OCI-LY3 (cell line): ENCODE results near the gene TNFRSF21.

ENCODE experiments used
- H2AFZ ChIP-seq: fragments of 200-600, 300-600 bp; shearing (Covaris generic); 2 replicates; pipeline ENCODE4 v1.6.0; 2014; ENCODE audit warnings: antibody characterized with exemption, low read depth, low read length
- H3K27ac ChIP-seq: fragments of 200-600, 300-600 bp; sonication (generic); 2 replicates; pipeline ENCODE4 v1.5.1; 2014; ENCODE audit warnings: mild to moderate bottlenecking, low read length, moderate library complexity, mixed read lengths
- H3K27me3 ChIP-seq: fragments of 200-600, 300-600 bp; sonication (generic); 2 replicates; pipeline ENCODE4 v1.6.1; 2014; ENCODE audit warnings: low read depth, low read length, mixed read lengths
- H3K36me3 ChIP-seq: fragments of 200-600, 300-600 bp; sonication (generic); replicated peaks from 2 replicates; pipeline ENCODE3; 2014; ENCODE audit warnings: low read depth, low read length, mixed read lengths
- H3K4me1 ChIP-seq: fragments of 300-600, 200-600 bp; sonication (generic); 2 replicates; pipeline ENCODE4 v1.6.1; 2014; ENCODE audit warnings: low read length, mixed read lengths
- H3K4me2 ChIP-seq: fragments of 200-600, 300-600 bp; sonication (generic); 2 replicates; pipeline ENCODE4 v1.6.1; 2014; ENCODE audit warnings: low read length, mixed read lengths
- H3K4me3 ChIP-seq: fragments of 300-600, 200-600 bp; sonication (generic); 2 replicates; pipeline ENCODE4 v1.5.1; 2014; ENCODE audit warnings: antibody characterized with exemption, mild to moderate bottlenecking, low read length, moderate library complexity
- H3K79me2 ChIP-seq: fragments of 300-600, 200-600 bp; shearing (Covaris generic); 2 replicates; pipeline ENCODE4 v1.6.1; 2014; ENCODE audit warnings: mild to moderate bottlenecking, low read length, mixed read lengths
- H3K9ac ChIP-seq: fragments of 300-600, 200-600 bp; shearing (Covaris generic); 2 replicates; pipeline ENCODE4 v1.6.0; 2014; ENCODE audit warnings: mild to moderate bottlenecking, low read length, moderate library complexity
- H3K9me3 ChIP-seq: fragments of 200-600, 300-600 bp; shearing (Covaris generic); 2 replicates; pipeline ENCODE4 v1.6.1; 2014; ENCODE audit warnings: low read length, mixed read lengths; ENCODE audit not compliant: insufficient read depth
- H4K20me1 ChIP-seq: fragments of 200-600, 300-600 bp; sonication (generic); 2 replicates; pipeline ENCODE4 v1.6.1; 2016; ENCODE audit warnings: low read length, mixed read lengths; ENCODE audit not compliant: insufficient read depth
- EZH2phosphoT487 ChIP-seq: fragments of 200-600 bp; shearing (Covaris generic); IDR thresholded peaks from 2 replicates; pipeline ENCODE4 v1.6.1; 2018; ENCODE audit warnings: antibody characterized with exemption, mixed run types, low read depth
- TF ChIP-seq, protein P1 (sequence below): fragments of 200-600, 300-600 bp; sonication (generic); IDR thresholded peaks from 2 replicates; pipeline ENCODE4 v1.5.1; 2014; ENCODE audit warnings: antibody characterized with exemption, low read length, low read depth

The TNFRSF21 gene

GRCh38 chr6:47203266-47203937 is 106.3 kb downstream of the TNFRSF21 start:
- TF ChIP-seq, protein P1, sequence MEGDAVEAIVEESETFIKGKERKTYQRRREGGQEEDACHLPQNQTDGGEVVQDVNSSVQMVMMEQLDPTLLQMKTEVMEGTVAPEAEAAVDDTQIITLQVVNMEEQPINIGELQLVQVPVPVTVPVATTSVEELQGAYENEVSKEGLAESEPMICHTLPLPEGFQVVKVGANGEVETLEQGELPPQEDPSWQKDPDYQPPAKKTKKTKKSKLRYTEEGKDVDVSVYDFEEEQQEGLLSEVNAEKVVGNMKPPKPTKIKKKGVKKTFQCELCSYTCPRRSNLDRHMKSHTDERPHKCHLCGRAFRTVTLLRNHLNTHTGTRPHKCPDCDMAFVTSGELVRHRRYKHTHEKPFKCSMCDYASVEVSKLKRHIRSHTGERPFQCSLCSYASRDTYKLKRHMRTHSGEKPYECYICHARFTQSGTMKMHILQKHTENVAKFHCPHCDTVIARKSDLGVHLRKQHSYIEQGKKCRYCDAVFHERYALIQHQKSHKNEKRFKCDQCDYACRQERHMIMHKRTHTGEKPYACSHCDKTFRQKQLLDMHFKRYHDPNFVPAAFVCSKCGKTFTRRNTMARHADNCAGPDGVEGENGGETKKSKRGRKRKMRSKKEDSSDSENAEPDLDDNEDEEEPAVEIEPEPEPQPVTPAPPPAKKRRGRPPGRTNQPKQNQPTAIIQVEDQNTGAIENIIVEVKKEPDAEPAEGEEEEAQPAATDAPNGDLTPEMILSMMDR = no peak
- TF ChIP-seq EZH2phosphoT487 = no peak
- Histone ChIP-seq H3K9me3 (no peaks in the 10 kb centered on the region), H2AFZ (peak overlapping the region; percentile 33; the same call in 1 of the 2 replicates), H3K27me3 (no peaks in the 10 kb centered on the region), H3K4me1 (peaks cover 16% of the 10 kb centered on the region), H3K36me3 (no peaks in the 10 kb centered on the region), H3K9ac (no peak overlapping the region), H3K4me2 (peak overlapping the region; percentile 25; the same call in 1 of the 2 replicates), H3K27ac (no peak overlapping the region), H4K20me1 (no peaks in the 10 kb centered on the region), H3K4me3 (no peak overlapping the region), H3K79me2 (no peaks in the 10 kb centered on the region)

- no peaks in the 10 kb centered on the region for H3K79me2 ChIP-seq
- H3K36me3 ChIP-seq = no peaks in the 10 kb centered on the region
- no peak for TF ChIP-seq EZH2phosphoT487
- TF ChIP-seq, protein P1 = no peak
- H2AFZ ChIP-seq = no peak overlapping the region
- H3K9ac ChIP-seq = no peak overlapping the region
- H3K27ac ChIP-seq = no peak overlapping the region
- no peak overlapping the region for H3K4me3 ChIP-seq
- 0 out of 2 replicates have a peak overlapping the region, but pooled peaks have one; percentile 25 for H3K4me2 ChIP-seq
- H3K4me1 ChIP-seq = peaks cover 20% of the 10 kb centered on the region
- H3K9me3 ChIP-seq = no peaks in the 10 kb centered on the region
- H4K20me1 ChIP-seq = no peaks in the 10 kb centered on the region
- no peaks in the 10 kb centered on the region for H3K27me3 ChIP-seq
Observed at GRCh38 chr6:47202644-47203205, 107.0 kb downstream of the TNFRSF21 start.

DNA sequence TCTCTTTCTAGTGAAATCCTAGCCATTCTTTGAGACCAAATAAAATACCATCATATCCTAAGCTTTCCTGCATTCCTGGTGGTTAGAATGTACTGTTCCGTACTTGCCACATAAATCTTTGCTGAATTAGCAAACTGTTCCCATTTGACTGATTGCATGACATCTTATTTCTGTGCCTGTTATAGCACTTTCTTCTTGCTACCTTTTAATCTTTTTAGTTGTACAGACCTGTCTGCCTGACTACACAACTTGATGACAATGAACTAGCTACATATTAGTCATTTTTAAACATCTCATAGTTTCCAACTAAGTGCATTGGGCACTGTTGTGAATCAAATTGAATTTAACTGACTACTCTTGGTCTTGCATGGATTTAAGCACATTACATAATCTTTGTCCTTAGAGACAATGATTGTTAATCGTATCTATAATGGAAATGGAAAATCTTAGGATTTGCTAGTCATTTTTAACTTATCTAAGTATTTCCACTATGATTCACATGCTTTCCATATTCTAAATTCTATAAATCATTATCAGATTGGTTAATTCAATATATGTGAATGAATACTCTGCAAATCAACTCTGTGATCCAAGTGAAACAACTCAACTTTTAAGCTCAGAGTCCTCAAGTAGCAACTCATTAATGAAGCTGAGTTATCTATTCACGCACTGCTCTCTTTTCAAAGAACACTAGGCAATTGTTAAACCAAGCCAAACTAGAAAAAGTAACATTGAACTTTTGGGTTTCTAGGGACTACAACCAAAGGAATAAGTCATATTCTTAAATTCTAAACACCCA is 109.0 kb downstream of the TNFRSF21 start:
- Histone ChIP-seq H3K36me3 (no peaks in the 10 kb centered on the region), H3K4me2 (no peak overlapping the region), H3K9me3 (no peaks in the 10 kb centered on the region), H3K4me3 (no peak overlapping the region), H2AFZ (no peak overlapping the region), H4K20me1 (no peaks in the 10 kb centered on the region), H3K27ac (no peak overlapping the region), H3K79me2 (no peaks in the 10 kb centered on the region), H3K9ac (no peak overlapping the region), H3K27me3 (no peaks in the 10 kb centered on the region), H3K4me1 (peaks cover 21% of the 10 kb centered on the region)
- no peak for TF ChIP-seq EZH2phosphoT487
- TF ChIP-seq, protein P1 = no peak
